ENCODE results near the gene ZBTB39. TPM values are rescaled to one million over a fixed set of nuclear protein-coding genes. Genes with fewer than 3 reads are reported as not detected.

ZBTB39 gene
- total RNA-seq, 3 donors from 2014 or later (not counting 1 experiment from before 2014, with no cell fraction given), result 9.5 to 17.6 (median 12.5) TPM

DNA sequence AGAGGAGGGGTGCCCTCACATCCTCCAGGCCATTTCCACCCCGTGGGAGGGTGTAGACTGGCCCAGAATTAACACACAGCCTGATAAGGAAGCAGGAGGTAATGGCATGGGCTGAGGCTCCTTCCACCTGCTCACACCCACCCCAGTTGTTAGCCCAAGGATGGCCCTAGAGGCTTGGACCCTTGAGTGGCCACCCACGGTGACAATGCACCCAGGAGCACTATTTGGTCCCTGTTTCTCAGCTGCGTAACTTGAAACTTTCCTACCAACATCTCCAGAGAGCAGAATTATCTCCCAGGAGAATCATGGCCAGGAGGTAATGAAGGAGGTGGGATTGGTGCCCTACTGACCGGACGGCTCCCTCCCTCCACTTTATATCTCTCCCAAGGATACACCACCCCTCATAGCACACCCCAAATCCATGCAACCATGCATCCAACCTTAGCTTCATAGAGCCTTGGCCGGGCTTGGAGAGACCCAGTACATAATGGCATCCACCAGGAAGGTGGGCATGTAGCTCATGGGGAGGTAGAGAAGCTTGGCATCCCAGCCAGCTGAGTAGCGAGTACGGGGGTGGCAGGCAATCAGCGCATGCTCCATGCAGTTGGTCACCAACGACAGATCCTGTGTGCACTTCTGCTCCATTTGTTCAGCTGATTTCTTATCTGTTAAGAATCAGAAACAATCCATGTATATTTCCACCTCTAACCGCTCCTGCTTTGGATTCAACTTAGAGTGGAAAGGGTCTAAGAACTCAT, 54.6 kb downstream of the ZBTB39 start:
- H3K9me3 ChIP-seq (ENCODE audit: control insufficient read depth, insufficient read depth, low read length), result no peaks in the 10 kb centered on the region
- TF ChIP-seq, protein P1, sequence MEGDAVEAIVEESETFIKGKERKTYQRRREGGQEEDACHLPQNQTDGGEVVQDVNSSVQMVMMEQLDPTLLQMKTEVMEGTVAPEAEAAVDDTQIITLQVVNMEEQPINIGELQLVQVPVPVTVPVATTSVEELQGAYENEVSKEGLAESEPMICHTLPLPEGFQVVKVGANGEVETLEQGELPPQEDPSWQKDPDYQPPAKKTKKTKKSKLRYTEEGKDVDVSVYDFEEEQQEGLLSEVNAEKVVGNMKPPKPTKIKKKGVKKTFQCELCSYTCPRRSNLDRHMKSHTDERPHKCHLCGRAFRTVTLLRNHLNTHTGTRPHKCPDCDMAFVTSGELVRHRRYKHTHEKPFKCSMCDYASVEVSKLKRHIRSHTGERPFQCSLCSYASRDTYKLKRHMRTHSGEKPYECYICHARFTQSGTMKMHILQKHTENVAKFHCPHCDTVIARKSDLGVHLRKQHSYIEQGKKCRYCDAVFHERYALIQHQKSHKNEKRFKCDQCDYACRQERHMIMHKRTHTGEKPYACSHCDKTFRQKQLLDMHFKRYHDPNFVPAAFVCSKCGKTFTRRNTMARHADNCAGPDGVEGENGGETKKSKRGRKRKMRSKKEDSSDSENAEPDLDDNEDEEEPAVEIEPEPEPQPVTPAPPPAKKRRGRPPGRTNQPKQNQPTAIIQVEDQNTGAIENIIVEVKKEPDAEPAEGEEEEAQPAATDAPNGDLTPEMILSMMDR (IDR thresholded peaks at IDR 0.05), result no peak
- H3K4me1 ChIP-seq (ENCODE audit: control insufficient read depth, insufficient read depth, low read length), result no peaks in the 10 kb centered on the region
- no peaks in the 10 kb centered on the region for H3K36me3 Mint-ChIP-seq
- H3K27ac Mint-ChIP-seq, result no peak overlapping the region
- no peak overlapping the region for H3K4me3 ChIP-seq (ENCODE audit: low read length)
- no peaks in the 10 kb centered on the region for H3K27me3 Mint-ChIP-seq (ENCODE audit: low read depth in 2 of 2)
- intact Hi-C loops (cut with micrococcal nuclease), result no loop called here
- DNase-seq (no peak), ATAC-seq (no peak)
- no peaks in the 10 kb centered on the region for H3K4me1 Mint-ChIP-seq
- H3K4me3 Mint-ChIP-seq, result no peak overlapping the region
- no peaks in the 10 kb centered on the region for H3K27me3 ChIP-seq (ENCODE audit: control insufficient read depth, insufficient read depth, low read length)
- H3K27ac ChIP-seq (ENCODE audit: low read length), result no peak overlapping the region
- 89% methylated on average over 7 of the region's 11 CpGs for WGBS (ENCODE audit: insufficient coverage)
- H3K36me3 ChIP-seq (ENCODE audit: control insufficient read depth, insufficient read depth, low read length), result no peaks in the 10 kb centered on the region
- H3K9me3 Mint-ChIP-seq, result no peaks in the 10 kb centered on the region

DNA sequence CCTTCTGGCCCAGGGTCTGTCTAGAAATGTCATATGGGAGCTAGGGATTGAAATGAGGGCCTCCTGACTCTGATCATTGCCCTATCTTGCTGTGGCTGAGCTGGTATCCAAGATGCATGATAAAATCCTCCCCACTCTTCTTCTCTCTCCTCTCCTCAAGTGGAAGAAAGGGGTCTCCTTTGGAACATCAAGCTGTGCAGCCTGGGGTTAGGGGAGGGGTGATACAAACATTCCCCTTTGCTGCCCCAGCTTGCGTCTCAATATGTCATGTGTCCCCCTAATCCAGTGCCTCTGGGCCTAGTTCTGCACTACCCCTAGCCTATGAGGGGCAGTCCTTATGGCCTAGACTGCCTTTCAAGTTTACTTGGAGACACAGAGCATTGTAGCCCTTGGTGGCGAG, 57.5 kb downstream of the ZBTB39 start:
- no peaks in the 10 kb centered on the region for H3K9me3 ChIP-seq (ENCODE audit: control insufficient read depth, insufficient read depth, low read length)
- TF ChIP-seq, protein P1 (IDR thresholded peaks at IDR 0.05), result no peak
- ATAC-seq (no peak), DNase-seq (no peak)
- H3K27me3 ChIP-seq (ENCODE audit: control insufficient read depth, insufficient read depth, low read length), result no peaks in the 10 kb centered on the region
- no peak overlapping the region for H3K27ac Mint-ChIP-seq
- 91% methylated on average over 2 of the region's 2 CpGs for WGBS (ENCODE audit: insufficient coverage)
- no peaks in the 10 kb centered on the region for H3K4me1 Mint-ChIP-seq
- H3K27me3 Mint-ChIP-seq (ENCODE audit: low read depth in 2 of 2), result peaks cover 7 to 20% of the 10 kb centered on the region in 2 donors
- H3K9me3 Mint-ChIP-seq, result no peaks in the 10 kb centered on the region
- no peaks in the 10 kb centered on the region for H3K36me3 Mint-ChIP-seq
- H3K27ac ChIP-seq (ENCODE audit: low read length), result no peak overlapping the region
- H3K36me3 ChIP-seq (ENCODE audit: control insufficient read depth, insufficient read depth, low read length), result no peaks in the 10 kb centered on the region
- intact Hi-C loops (cut with micrococcal nuclease), result no loop called here
- no peaks in the 10 kb centered on the region for H3K4me1 ChIP-seq (ENCODE audit: control insufficient read depth, insufficient read depth, low read length)
- H3K4me3 ChIP-seq (ENCODE audit: low read length), result no peak overlapping the region
- H3K4me3 Mint-ChIP-seq, result no peak overlapping the region

Other genes with a start within 250 kb of the ZBTB39 start
- 1 to 10 TPM in 1 of 3 donors, under 1 TPM in 1, not detected in 1; 0.16 to 1.4 TPM for gene HSD17B6, start 243.2 kb downstream of the ZBTB39 start, total RNA-seq
- gene SDR9C7, start 72.1 kb downstream of the ZBTB39 start, total RNA-seq, result under 1 TPM in 1 of 3 donors, not detected in 2; 0.20 TPM
- gene RDH16, start 48.9 kb downstream of the ZBTB39 start, total RNA-seq, result 1 to 10 TPM; 1.3 to 2.3 (median 1.6) TPM
- not detected for gene TAC3, start 10.0 kb upstream of the ZBTB39 start, total RNA-seq
- gene MYO1A, start 43.6 kb upstream of the ZBTB39 start, total RNA-seq, result 1 to 10 TPM in 1 of 3 donors, not detected in 2; 1.1 TPM
- 10 to 100 TPM; 11.1 to 16.7 (median 12.1) TPM for gene NEMP1, start 72.2 kb upstream of the ZBTB39 start, total RNA-seq
- 1 to 10 TPM; 4.2 to 7.0 (median 5.4) TPM for gene NAB2, start 82.6 kb upstream of the ZBTB39 start, total RNA-seq
- 100 to 1,000 TPM; 277 to 340 (median 319) TPM for gene STAT6, start 104.8 kb upstream of the ZBTB39 start, total RNA-seq
- 10 to 100 TPM in 1 of 3 donors, 1 to 10 TPM in 2; 6.7 to 13.1 (median 9.5) TPM for gene LRP1, start 121.9 kb upstream of the ZBTB39 start, total RNA-seq
- not detected for gene LRP1-AS, start 141.1 kb upstream of the ZBTB39 start, total RNA-seq
- under 1 TPM in 1 of 3 donors, not detected in 2; 0.82 TPM for gene NXPH4, start 210.2 kb upstream of the ZBTB39 start, total RNA-seq
- 10 to 100 TPM; 28.6 to 39.3 (median 34.9) TPM for gene SHMT2, start 223.2 kb upstream of the ZBTB39 start, total RNA-seq
- 1 to 10 TPM; 2.4 to 4.1 (median 3.8) TPM for gene STAC3, start 244.6 kb upstream of the ZBTB39 start, total RNA-seq

Data from natural killer cell (primary cell).